ENCODE results near the gene UBE3D. TPM values are rescaled to one million over a fixed set of nuclear protein-coding genes. Genes with fewer than 3 reads are reported as not detected.

UBE3D gene
- total and polyA plus RNA-seq, 2 of the 8 experiments (the other 6 are each of a cell fraction or from before 2014, with no cell fraction given), result 5.7 to 16.3 TPM

GRCh38 chr6:82904257-82904656, 161.4 kb downstream of the UBE3D start (continued):
- TF ChIP-seq ZNF274 (IDR thresholded peaks at IDR 0.05; ENCODE audit: borderline replicate concordance, extremely low read depth, low read length) (no peak), TBP (IDR thresholded peaks at IDR 0.05; ENCODE audit: low read depth, low read length) (no peak), BACH1 (IDR thresholded peaks at IDR 0.05; ENCODE audit: low read length) (no peak), BRCA1 (IDR thresholded peaks at IDR 0.05; ENCODE audit: low read depth, low read length) (no peak), TAF7 (optimal IDR thresholded peaks at IDR 0.05; ENCODE audit: borderline replicate concordance, low read depth, low read length) (no peak), KDM1A (IDR thresholded peaks at IDR 0.05; ENCODE audit: borderline replicate concordance, low read length) (no peak)

All from H1 (cell line).